Neural cell (in vitro differentiated cells): Measurements from ENCODE around the gene C1QTNF8. TPM values are rescaled to one million over a fixed set of nuclear protein-coding genes. Genes with fewer than 3 reads are reported as not detected.

Experiments
- H2AFZ ChIP-seq: fragments of 200-600, 300-800 bp; sonication (generic), shearing (Covaris generic); 2 replicates; pipeline ENCODE4 v1.6.0; 2014; ENCODE audit warnings: low read depth, mild to moderate bottlenecking, antibody characterized with exemption, low read length, moderate library complexity
- H3F3A ChIP-seq: fragments of 200-600 bp; shearing (Covaris generic); 2 replicates; pipeline ENCODE4 v1.6.1; 2016; ENCODE audit warnings: mild to moderate bottlenecking, moderate library complexity, mixed read lengths, antibody characterized with exemption, low read length; ENCODE audit not compliant: insufficient read depth, poor library complexity, severe bottlenecking
- H3K27ac ChIP-seq: fragments of 200-600, 300-800 bp; sonication (generic), shearing (Covaris generic); 2 replicates; pipeline ENCODE4 v1.5.1; 2014; ENCODE audit warnings: mild to moderate bottlenecking, low read length, moderate library complexity
- H3K27me3 ChIP-seq: fragments of 300-800, 200-600 bp; sonication (generic), shearing (Covaris generic); 2 replicates; pipeline ENCODE4 v1.6.0; 2014; ENCODE audit warnings: mild to moderate bottlenecking, low read depth, low read length, moderate library complexity; ENCODE audit not compliant: insufficient read depth
- H3K36me3 ChIP-seq: fragments of 300-800, 200-600 bp; sonication (generic), shearing (Covaris generic); 2 replicates; pipeline ENCODE4 v1.5.1; 2014; ENCODE audit warnings: mild to moderate bottlenecking, antibody characterized with exemption, low read length, moderate library complexity; ENCODE audit not compliant: insufficient read depth
- H3K4me2 ChIP-seq: fragments of 300-800, 200-600 bp; sonication (generic), shearing (Covaris generic); 2 replicates; pipeline ENCODE4 v1.6.0; 2014; ENCODE audit warnings: mild to moderate bottlenecking, low read length
- H3K4me3 ChIP-seq: fragments of 300-800, 200-600 bp; sonication (generic), shearing (Covaris generic); 2 replicates; pipeline ENCODE4 v1.5.1; 2014; ENCODE audit warnings: mild to moderate bottlenecking, low read length, moderate library complexity
- H3K79me2 ChIP-seq: fragments of 200-600 bp; shearing (Covaris generic); replicated peaks from 2 replicates; pipeline ENCODE4 v1.6.0; 2014; ENCODE audit warnings: mild to moderate bottlenecking, low read length, moderate library complexity; ENCODE audit not compliant: insufficient read depth
- H3K9ac ChIP-seq: fragments of 300-800, 200-600 bp; sonication (generic), shearing (Covaris generic); 2 replicates; pipeline ENCODE4 v1.6.1; 2016; ENCODE audit warnings: mild to moderate bottlenecking, low read length, mixed read lengths
- H3K9me2 ChIP-seq: fragments of 200-600 bp; shearing (Covaris generic); 2 replicates; pipeline ENCODE4 v1.6.1; 2016; ENCODE audit warnings: mild to moderate bottlenecking, low read length, mixed read lengths; ENCODE audit not compliant: insufficient read depth
- H3K9me3 ChIP-seq: fragments of 200-600, 300-800 bp; sonication (generic), shearing (Covaris generic); 2 replicates; pipeline ENCODE4 v1.6.1; 2016; ENCODE audit warnings: mild to moderate bottlenecking, mixed run types, low read length, moderate library complexity, mixed read lengths
- H4K20me1 ChIP-seq: fragments of 200-600 bp; shearing (Covaris generic); 2 replicates; pipeline ENCODE4 v1.6.1; 2016; ENCODE audit warnings: mild to moderate bottlenecking, mixed run types; ENCODE audit not compliant: insufficient read depth
- EP300 ChIP-seq: fragments of 450-650 bp; conservative IDR thresholded peaks from 2 replicates; pipeline ENCODE4 v1.6.1; 2014; ENCODE audit warnings: antibody characterized with exemption, mild to moderate bottlenecking, moderate library complexity; ENCODE audit not compliant: poor library complexity, severe bottlenecking
- EZH2 ChIP-seq: fragments of 200-600, 300-800 bp; shearing (Covaris generic), sonication (generic); IDR thresholded peaks from 2 replicates; pipeline ENCODE4 v1.6.1; 2014; ENCODE audit warnings: antibody characterized with exemption, low read length, borderline replicate concordance, mild to moderate bottlenecking; ENCODE audit not compliant: insufficient read depth, poor library complexity, severe bottlenecking
- MXI1 ChIP-seq: fragments of 450-650 bp; conservative IDR thresholded peaks from 2 replicates; pipeline ENCODE4 v1.6.1; 2014; ENCODE audit warnings: antibody characterized with exemption, mild to moderate bottlenecking; ENCODE audit not compliant: poor library complexity, severe bottlenecking
- POLR2AphosphoS5 ChIP-seq: IDR thresholded peaks from 2 replicates; pipeline ENCODE4 v1.6.1; 2012
- RAD21 ChIP-seq: fragments of 450-650 bp; conservative IDR thresholded peaks from 2 replicates; pipeline ENCODE4 v1.6.1; 2014; ENCODE audit warnings: antibody characterized with exemption, mild to moderate bottlenecking, moderate library complexity
- REST ChIP-seq: IDR thresholded peaks from 2 replicates; pipeline ENCODE4 v1.6.1; 2012; ENCODE audit warnings: borderline replicate concordance
- SMC3 ChIP-seq: fragments of 450-650 bp; conservative IDR thresholded peaks from 2 replicates; pipeline ENCODE4 v1.6.1; 2014; ENCODE audit warnings: antibody characterized with exemption, mild to moderate bottlenecking, moderate library complexity; ENCODE audit not compliant: poor library complexity
- TAF1 ChIP-seq: IDR thresholded peaks from 2 replicates; pipeline ENCODE4 v1.6.1; 2012; ENCODE audit warnings: low read depth
- polyA plus RNA-seq: library from polyadenylated mRNA; depleted of rRNA; stranded (reverse); fragments of >200 nt; gene quantifications from 2 replicates; pipeline ENCODE4 v1.2.3, GENCODE V29; 2014
- TF ChIP-seq, protein P1 (sequence below): fragments of 450-650 bp; IDR thresholded peaks from 2 replicates; pipeline ENCODE4 v1.5.1; 2014; ENCODE audit warnings: antibody characterized with exemption, mild to moderate bottlenecking, moderate library complexity; ENCODE audit not compliant: poor library complexity, severe bottlenecking

Gene C1QTNF8
- polyA plus RNA-seq, 1 donor from 2014 or later = 0.79 TPM

DNA sequence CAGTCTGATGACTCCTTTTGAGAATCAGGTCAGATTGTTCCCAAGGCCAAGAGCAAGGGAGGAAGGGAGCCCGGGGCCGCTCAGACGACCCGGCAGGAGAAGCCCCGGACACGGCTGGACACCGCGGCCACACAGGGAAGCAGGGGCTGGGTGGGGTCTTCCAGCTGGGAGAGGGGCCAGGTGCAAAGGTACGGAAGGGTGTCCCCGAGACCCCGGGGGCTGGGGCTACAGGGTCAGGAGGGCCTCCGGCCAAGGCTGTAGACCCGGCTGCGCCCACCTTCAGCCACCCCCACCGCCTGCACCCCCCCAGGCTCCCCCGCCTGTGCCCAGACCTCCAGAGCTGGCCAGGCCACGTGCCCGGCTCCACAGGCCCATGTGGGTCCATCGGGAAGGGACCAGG lies 21.9 kb upstream of the C1QTNF8 start:
- Histone ChIP-seq H3K27ac (no peak overlapping the region), H3F3A (no peaks in the 10 kb centered on the region), H3K9ac (no peak overlapping the region), H3K36me3 (no peaks in the 10 kb centered on the region), H3K27me3 (no peaks in the 10 kb centered on the region), H3K9me2 (no peaks in the 10 kb centered on the region), H4K20me1 (no peaks in the 10 kb centered on the region), H2AFZ (no peak overlapping the region), H3K79me2 (no peaks in the 10 kb centered on the region), H3K4me2 (no peak overlapping the region), H3K9me3 (no peaks in the 10 kb centered on the region), H3K4me3 (no peak overlapping the region)
- TF ChIP-seq REST (no peak), EP300 (no peak), SMC3 (no peak), MXI1 (no peak), RAD21 (no peak), EZH2 (no peak), TAF1 (no peak), POLR2AphosphoS5 (no peak)
- TF ChIP-seq, protein P1, sequence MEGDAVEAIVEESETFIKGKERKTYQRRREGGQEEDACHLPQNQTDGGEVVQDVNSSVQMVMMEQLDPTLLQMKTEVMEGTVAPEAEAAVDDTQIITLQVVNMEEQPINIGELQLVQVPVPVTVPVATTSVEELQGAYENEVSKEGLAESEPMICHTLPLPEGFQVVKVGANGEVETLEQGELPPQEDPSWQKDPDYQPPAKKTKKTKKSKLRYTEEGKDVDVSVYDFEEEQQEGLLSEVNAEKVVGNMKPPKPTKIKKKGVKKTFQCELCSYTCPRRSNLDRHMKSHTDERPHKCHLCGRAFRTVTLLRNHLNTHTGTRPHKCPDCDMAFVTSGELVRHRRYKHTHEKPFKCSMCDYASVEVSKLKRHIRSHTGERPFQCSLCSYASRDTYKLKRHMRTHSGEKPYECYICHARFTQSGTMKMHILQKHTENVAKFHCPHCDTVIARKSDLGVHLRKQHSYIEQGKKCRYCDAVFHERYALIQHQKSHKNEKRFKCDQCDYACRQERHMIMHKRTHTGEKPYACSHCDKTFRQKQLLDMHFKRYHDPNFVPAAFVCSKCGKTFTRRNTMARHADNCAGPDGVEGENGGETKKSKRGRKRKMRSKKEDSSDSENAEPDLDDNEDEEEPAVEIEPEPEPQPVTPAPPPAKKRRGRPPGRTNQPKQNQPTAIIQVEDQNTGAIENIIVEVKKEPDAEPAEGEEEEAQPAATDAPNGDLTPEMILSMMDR = no peak

- Histone ChIP-seq H3K4me2 (no peak overlapping the region), H3K9me3 (no peaks in the 10 kb centered on the region), H3K9me2 (no peaks in the 10 kb centered on the region), H3K9ac (no peak overlapping the region), H2AFZ (no peak overlapping the region), H3K4me3 (no peak overlapping the region), H3K36me3 (no peaks in the 10 kb centered on the region), H3F3A (no peaks in the 10 kb centered on the region), H4K20me1 (no peaks in the 10 kb centered on the region), H3K27ac (no peak overlapping the region), H3K79me2 (no peaks in the 10 kb centered on the region), H3K27me3 (no peaks in the 10 kb centered on the region)
- TF ChIP-seq POLR2AphosphoS5 (no peak), EZH2 (no peak), SMC3 (no peak)
- TF ChIP-seq, protein P1 = no peak
These were observed 21.3 kb upstream of the C1QTNF8 start for GRCh38 chr16:1117176-1117900.
